SK-N-SH treated with all-trans-retinoic acid at 6 μM for 48 hours (cell line): ENCODE data around the gene FJX1.

Experiments used
- ATAC-seq: fragments of 200-7000 bp; cut with Tn5 transposase; 3 replicates; pipeline ENCODE4 v1.9.1; 2020; ENCODE audit warnings: mild to moderate bottlenecking, moderate library complexity
- ARNTL ChIP-seq: fragments of 450-650 bp; formaldehyde crosslinking; IDR thresholded peaks from 2 replicates; pipeline ENCODE4 v1.5.0; 2020; ENCODE audit warnings: low read depth, mild to moderate bottlenecking, moderate library complexity, borderline replicate concordance
- BACH2 ChIP-seq: fragments of 250-450 bp; sonication (Bioruptor Pico); IDR thresholded peaks from 2 replicates; pipeline ENCODE4 v1.9.0; 2021; ENCODE audit warnings: mild to moderate bottlenecking, borderline replicate concordance
- CREB5 ChIP-seq: fragments of 250-450 bp; sonication (Bioruptor Pico); IDR thresholded peaks from 2 replicates; pipeline ENCODE4 v1.5.1; 2020; ENCODE audit warnings: low read depth, mild to moderate bottlenecking, moderate library complexity
- CSDC2 ChIP-seq: fragments of 250-450 bp; sonication (Bioruptor Pico); IDR thresholded peaks from 2 replicates; pipeline ENCODE4 v1.5.0; 2020; ENCODE audit warnings: mild to moderate bottlenecking, moderate library complexity
- CSRNP3 ChIP-seq: fragments of 250-450 bp; sonication (Bioruptor Pico); IDR thresholded peaks from 2 replicates; pipeline ENCODE4 v1.5.1; 2021; ENCODE audit warnings: mild to moderate bottlenecking, moderate library complexity
- ESRRG ChIP-seq: fragments of 250-450 bp; sonication (Bioruptor Pico); IDR thresholded peaks from 2 replicates; pipeline ENCODE4 v1.6.1; 2021; ENCODE audit warnings: mild to moderate bottlenecking
- GLIS3 ChIP-seq: fragments of 250-450 bp; sonication (Bioruptor Pico); IDR thresholded peaks from 2 replicates; pipeline ENCODE4 v1.5.0; 2020; ENCODE audit warnings: mild to moderate bottlenecking, moderate library complexity
- ISL1 ChIP-seq: fragments of 250-450 bp; sonication (Bioruptor Pico); IDR thresholded peaks from 2 replicates; pipeline ENCODE4 v2.1.2; 2022; ENCODE audit warnings: mild to moderate bottlenecking, moderate library complexity
- OSR1 ChIP-seq: fragments of 250-450 bp; sonication (Bioruptor Pico); IDR thresholded peaks from 2 replicates; pipeline ENCODE4 v1.8.0; 2022; ENCODE audit warnings: moderate library complexity, mild to moderate bottlenecking, inconsistent platforms
- PATZ1 ChIP-seq: fragments of 250-450 bp; sonication (Bioruptor Pico); IDR thresholded peaks from 2 replicates; pipeline ENCODE4 v1.8.0; 2020; ENCODE audit warnings: mild to moderate bottlenecking, moderate library complexity, borderline replicate concordance
- POU6F1 ChIP-seq: fragments of 250-450 bp; sonication (Bioruptor Pico); IDR thresholded peaks from 2 replicates; pipeline ENCODE4 v1.8.0; 2021; ENCODE audit warnings: low read depth, mild to moderate bottlenecking, moderate library complexity, borderline replicate concordance
- PPARA ChIP-seq: fragments of 250-450 bp; sonication (Bioruptor Pico); IDR thresholded peaks from 2 replicates; pipeline ENCODE4 v1.5.0; 2020; ENCODE audit warnings: mild to moderate bottlenecking, borderline replicate concordance
- RARB ChIP-seq: fragments of 250-450 bp; sonication (Bioruptor Pico); IDR thresholded peaks from 2 replicates; pipeline ENCODE4 v1.8.0; 2021; ENCODE audit warnings: mild to moderate bottlenecking, moderate library complexity
- SNAI2 ChIP-seq: fragments of 250-450 bp; sonication (Bioruptor Pico); IDR thresholded peaks from 2 replicates; pipeline ENCODE4 v1.5.0; 2020; ENCODE audit warnings: mild to moderate bottlenecking, moderate library complexity
- TCF4 ChIP-seq: fragments of 250-450 bp; sonication (Bioruptor Pico); IDR thresholded peaks from 2 replicates; pipeline ENCODE4 v1.8.0; 2021; ENCODE audit warnings: mild to moderate bottlenecking, moderate library complexity, borderline replicate concordance
- ZC3H10 ChIP-seq: fragments of 250-450 bp; sonication (Bioruptor Pico); IDR thresholded peaks from 2 replicates; pipeline ENCODE4 v1.5.1; 2021; ENCODE audit warnings: mild to moderate bottlenecking, moderate library complexity
- ZFP3 ChIP-seq: fragments of 250-450 bp; sonication (Bioruptor Pico); IDR thresholded peaks from 2 replicates; pipeline ENCODE4 v1.5.0; 2020; ENCODE audit warnings: mild to moderate bottlenecking, moderate library complexity
- ZFP30 ChIP-seq: fragments of 450-650 bp; formaldehyde crosslinking; IDR thresholded peaks from 2 replicates; pipeline ENCODE4 v1.5.0; 2022; ENCODE audit warnings: mild to moderate bottlenecking, moderate library complexity
- ZNF565 ChIP-seq: fragments of 450-650 bp; formaldehyde crosslinking; conservative IDR thresholded peaks from 2 replicates; pipeline ENCODE4 v1.5.0; 2020; ENCODE audit warnings: low read depth, mild to moderate bottlenecking, moderate library complexity
- ZNF70 ChIP-seq: fragments of 450-650 bp; formaldehyde crosslinking; IDR thresholded peaks from 2 replicates; pipeline ENCODE4 v1.5.0; 2020; ENCODE audit warnings: mild to moderate bottlenecking, moderate library complexity
- ZNF8 ChIP-seq: fragments of 450-650 bp; formaldehyde crosslinking; IDR thresholded peaks from 2 replicates; pipeline ENCODE4 v1.5.0; 2020; ENCODE audit warnings: mild to moderate bottlenecking, moderate library complexity

FJX1 gene

GRCh38 chr11:35635933-35636332 is 17.7 kb downstream of the FJX1 start:
- TF ChIP-seq TCF4 (CRISPR knock-in tag): no peak
- no peak for TF ChIP-seq ZNF70
- no peak for TF ChIP-seq ZC3H10 (CRISPR knock-in tag)
- no peak for ATAC-seq

- no peak for TF ChIP-seq ARNTL (CRISPR knock-in tag)
- TF ChIP-seq CSDC2 (CRISPR knock-in tag): no peak
- no peak for TF ChIP-seq ZFP3 (CRISPR knock-in tag)
- TF ChIP-seq GLIS3 (CRISPR knock-in tag): no peak
- TF ChIP-seq ZC3H10 (CRISPR knock-in tag): no peak
- no peak for TF ChIP-seq CSRNP3
- TF ChIP-seq ZNF8: no peak
- TF ChIP-seq ZNF70: no peak
- no peak for TF ChIP-seq PATZ1 (CRISPR knock-in tag)
- no peak for TF ChIP-seq ZFP30 (CRISPR knock-in tag)
- no peak for TF ChIP-seq POU6F1 (CRISPR knock-in tag)
- TF ChIP-seq CREB5 (CRISPR knock-in tag): no peak
- no peak for TF ChIP-seq PPARA (CRISPR knock-in tag)
- TF ChIP-seq TCF4 (CRISPR knock-in tag): no peak
- TF ChIP-seq ISL1 (CRISPR knock-in tag): no peak
- no peak for TF ChIP-seq ESRRG (CRISPR knock-in tag)
- no peak for TF ChIP-seq SNAI2 (CRISPR knock-in tag)
- no peak for TF ChIP-seq BACH2 (CRISPR knock-in tag)
- TF ChIP-seq, all 23 proteins: peak for 0
- ATAC-seq: no peak
Measured at GRCh38 chr11:35639591-35640179, 21.4 kb downstream of the FJX1 start.

GRCh38 chr11:35641171-35641897 is 23.1 kb downstream of the FJX1 start:
- ATAC-seq: no peak
- TF ChIP-seq ZNF565 (CRISPR knock-in tag) (no peak), BACH2 (CRISPR knock-in tag) (no peak), ISL1 (CRISPR knock-in tag) (no peak), OSR1 (CRISPR knock-in tag) (no peak), RARB (no peak), SNAI2 (CRISPR knock-in tag) (no peak), ZFP30 (CRISPR knock-in tag) (no peak), GLIS3 (CRISPR knock-in tag) (no peak), PATZ1 (CRISPR knock-in tag) (no peak), CSRNP3 (no peak), PPARA (CRISPR knock-in tag) (no peak), ESRRG (CRISPR knock-in tag) (no peak), ZFP3 (CRISPR knock-in tag) (no peak), ZC3H10 (CRISPR knock-in tag) (no peak), CSDC2 (CRISPR knock-in tag) (no peak), CREB5 (CRISPR knock-in tag) (no peak), ZNF70 (no peak), TCF4 (CRISPR knock-in tag) (no peak), POU6F1 (CRISPR knock-in tag) (no peak)
